H1 (cell line): Measurements from ENCODE around the gene DNAJB8. TPM values are rescaled to one million over a fixed set of nuclear protein-coding genes. Genes with fewer than 3 reads are reported as not detected.
A peak's percentile ranks its signal among the peaks of the same experiment; 100 is the strongest.

Experiments used
- CTCF ChIA-PET: fragments of 300-600 bp; sonication (Branson Sonifier 250); formaldehyde crosslinking; loops from one replicate; lab custom pipeline; 2021; ENCODE audit not compliant: partially characterized antibody; lab: Charles Lee
- POLR2A ChIA-PET: fragments of 300-600 bp; sonication (Branson Sonifier 250); formaldehyde crosslinking; loops from one replicate; lab custom pipeline; 2021; ENCODE audit warnings: inconsistent platforms; ENCODE audit not compliant: partially characterized antibody; lab: Charles Lee
- DNase-seq, 2 experiments: peaks; one replicate each; pipeline versions ENCODE4 v3.0.0 to v3.0.0-alpha.2; 2010 to 2022; ENCODE audit warnings: low spot score in 2 of 2, low read depth in 1 of 2, mixed read lengths in 1 of 2
- FAIRE-seq: peaks from 2 replicates; lab custom pipeline; 2011; peaks lifted over from hg19 to GRCh38; lab: Jason Lieb, UNC
- H2AFZ ChIP-seq: 2 replicates; pipeline ENCODE4 v1.8.1; 2012; ENCODE audit warnings: low read length, inconsistent platforms
- H2AK5ac ChIP-seq: 2 replicates; pipeline ENCODE4 v1.6.1; 2013; ENCODE audit warnings: low read depth, low read length
- H2BK120ac ChIP-seq: replicated peaks from 2 replicates; pipeline ENCODE3; 2013; ENCODE audit warnings: low read depth, low read length, inconsistent platforms
- H2BK12ac ChIP-seq: 2 replicates; pipeline ENCODE4 v1.6.1; 2013; ENCODE audit warnings: low read depth, low read length
- H2BK15ac ChIP-seq: 2 replicates; pipeline ENCODE4 v1.6.1; 2013; ENCODE audit warnings: low read length
- H2BK20ac ChIP-seq: 2 replicates; pipeline ENCODE4 v1.6.1; 2013; ENCODE audit warnings: low read length
- H2BK5ac ChIP-seq: 2 replicates; pipeline ENCODE4 v1.6.1; 2013; ENCODE audit warnings: low read depth, low read length
- H3K14ac ChIP-seq: 2 replicates; pipeline ENCODE4 v1.6.1; 2013; ENCODE audit warnings: inconsistent platforms; ENCODE audit not compliant: insufficient read length
- H3K18ac ChIP-seq: 2 replicates; pipeline ENCODE4 v1.6.1; 2013; ENCODE audit warnings: low read length; ENCODE audit errors: extremely low read depth
- H3K23ac ChIP-seq: 2 replicates; pipeline ENCODE4 v1.6.1; 2013; ENCODE audit warnings: inconsistent platforms; ENCODE audit not compliant: insufficient read length
- H3K23me2 ChIP-seq: 2 replicates; pipeline ENCODE4 v1.6.1; 2013; ENCODE audit warnings: low read depth, low read length
- H3K27ac ChIP-seq: 2 replicates; pipeline ENCODE4 v1.6.1; 2011; ENCODE audit warnings: low read depth, low read length, inconsistent platforms
- H3K27me3 ChIP-seq, 4 experiments: replicated peaks in 1 of 4; 1 replicate in 1 of 4; 2 replicates in 3 of 4; pipeline versions ENCODE4 v1.6.1 to v1.8.1; 2011 to 2013; ENCODE audit warnings: low read length in 3 of 4, mild to moderate bottlenecking in 3 of 4, inconsistent platforms in 2 of 4, mixed read lengths in 2 of 4, moderate library complexity in 1 of 4; ENCODE audit not compliant: control insufficient read depth in 3 of 4, insufficient read depth in 3 of 4; ENCODE audit errors: extremely low read depth in 1 of 4
- H3K36me3 ChIP-seq, 4 experiments: 2 replicates each; pipeline versions ENCODE4 v1.6.1 to v1.8.1; 2011 to 2013; ENCODE audit warnings: mild to moderate bottlenecking in 4 of 4, low read length in 3 of 4, moderate library complexity in 2 of 4, control low read depth in 1 of 4, inconsistent platforms in 1 of 4; ENCODE audit not compliant: insufficient read depth in 4 of 4, control insufficient read depth in 2 of 4
- H3K4ac ChIP-seq: replicated peaks from 2 replicates; pipeline ENCODE3; 2013; ENCODE audit warnings: low read length, low read depth, mixed read lengths, inconsistent platforms; ENCODE audit not compliant: insufficient read length
- H3K4me1 ChIP-seq, 4 experiments: replicated peaks in 1 of 4; 1 replicate in 1 of 4; 2 replicates in 3 of 4; pipeline versions ENCODE4 v1.6.1 to v1.8.1; 2011 to 2013; ENCODE audit warnings: low read length in 3 of 4, inconsistent platforms in 2 of 4, mixed read lengths in 1 of 4; ENCODE audit not compliant: insufficient read depth in 4 of 4, control insufficient read depth in 3 of 4
- H3K4me2 ChIP-seq, 2 experiments: 2 replicates each; pipeline versions ENCODE4 v1.6.1 to v1.8.1; 2011 to 2013; ENCODE audit warnings: low read depth in 2 of 2, low read length in 2 of 2, control low read depth in 1 of 2, inconsistent platforms in 1 of 2, mild to moderate bottlenecking in 1 of 2; ENCODE audit not compliant: insufficient read depth in 1 of 2
- H3K4me3 ChIP-seq, 4 experiments: fragments of 200-600, 300-600 bp in 1 of 4; sonication (generic), shearing (Covaris generic), sonication (Bioruptor Twin) in 1 of 4; 2 replicates each; pipeline versions ENCODE4 v1.5.1 to v1.8.1; 2011 to 2016; ENCODE audit warnings: low read length in 4 of 4, low read depth in 3 of 4, control low read depth in 2 of 4, inconsistent platforms in 2 of 4, mild to moderate bottlenecking in 2 of 4, mixed read lengths in 1 of 4, moderate library complexity in 1 of 4; ENCODE audit not compliant: insufficient read depth in 2 of 4; ENCODE audit errors: extremely low read depth in 1 of 4
- H3K56ac ChIP-seq: replicated peaks from 2 replicates; pipeline ENCODE3; 2013; ENCODE audit warnings: low read depth, mild to moderate bottlenecking, mixed read lengths, low read length, inconsistent platforms; ENCODE audit not compliant: insufficient read length
- H3K79me1 ChIP-seq: 2 replicates; pipeline ENCODE4 v1.6.1; 2013; ENCODE audit warnings: low read depth, low read length, control low read depth
- H3K79me2 ChIP-seq, 2 experiments: 2 replicates each; pipeline versions ENCODE4 v1.6.1 to v1.8.1; 2012 to 2013; ENCODE audit warnings: low read length in 2 of 2, mild to moderate bottlenecking in 2 of 2, inconsistent platforms in 1 of 2; ENCODE audit not compliant: insufficient read depth in 2 of 2, control insufficient read depth in 1 of 2
- H3K9ac ChIP-seq, 4 experiments: replicated peaks in 1 of 4; 1 replicate in 1 of 4; 2 replicates in 3 of 4; pipeline versions ENCODE4 v1.6.1 to v1.8.1; 2011 to 2013; ENCODE audit warnings: low read depth in 3 of 4, low read length in 3 of 4, control low read depth in 2 of 4, mild to moderate bottlenecking in 2 of 4, moderate library complexity in 2 of 4, inconsistent platforms in 1 of 4; ENCODE audit errors: extremely low read depth in 1 of 4
- H3K9me3 ChIP-seq, 2 experiments: 2 replicates each; pipeline versions ENCODE4 v1.6.1 to v1.8.1; 2012 to 2013; ENCODE audit warnings: mild to moderate bottlenecking in 2 of 2, moderate library complexity in 2 of 2, control low read depth in 1 of 2, inconsistent platforms in 1 of 2, low read depth in 1 of 2, low read length in 1 of 2, mixed read lengths in 1 of 2; ENCODE audit not compliant: insufficient read depth in 2 of 2
- H4K20me1 ChIP-seq, 2 experiments: replicated peaks in 1 of 2; 2 replicates each; pipeline versions ENCODE3 to v1.8.1; 2011 to 2013; ENCODE audit warnings: inconsistent platforms in 2 of 2, low read length in 2 of 2, mild to moderate bottlenecking in 1 of 2; ENCODE audit not compliant: insufficient read depth in 2 of 2, control insufficient read depth in 1 of 2
- H4K5ac ChIP-seq: 2 replicates; pipeline ENCODE4 v1.6.1; 2013; ENCODE audit warnings: low read length, low read depth, mixed read lengths, inconsistent platforms; ENCODE audit not compliant: insufficient read length
- H4K8ac ChIP-seq: 2 replicates; pipeline ENCODE4 v1.8.0; 2013; ENCODE audit warnings: mild to moderate bottlenecking, moderate library complexity, low read length, inconsistent platforms; ENCODE audit not compliant: insufficient read depth; ENCODE audit errors: extremely low read depth
- H4K91ac ChIP-seq: replicated peaks from 2 replicates; pipeline ENCODE3; 2013; ENCODE audit warnings: low read length, mixed read lengths, inconsistent platforms; ENCODE audit not compliant: insufficient read length
- BACH1 ChIP-seq: IDR thresholded peaks from 2 replicates; pipeline ENCODE4 v1.6.1; 2012; ENCODE audit warnings: low read length, improper control_type of control experiment
- BCL11A ChIP-seq, 2 experiments: IDR thresholded peaks; one replicate each; pipeline ENCODE4 v1.6.1; 2011; ENCODE audit warnings: low read depth in 2 of 2, low read length in 2 of 2, mild to moderate bottlenecking in 2 of 2
- CEBPB ChIP-seq: IDR thresholded peaks from 2 replicates; pipeline ENCODE4 v1.6.1; 2012; ENCODE audit warnings: low read depth, low read length
- CTCF ChIP-seq, 3 experiments: IDR thresholded peaks; 1 replicate in 2 of 3; 2 replicates in 1 of 3; pipeline versions ENCODE4 v1.5.1 to v1.6.1; 2011; ENCODE audit warnings: low read length in 3 of 3, mild to moderate bottlenecking in 3 of 3, inconsistent platforms in 2 of 3, low read depth in 1 of 3, moderate library complexity in 1 of 3; ENCODE audit not compliant: insufficient read depth in 1 of 3; ENCODE audit errors: control extremely low read depth in 1 of 3
- EZH2 ChIP-seq: fragments of 200-600 bp; sonication (generic); IDR thresholded peaks from 2 replicates; pipeline ENCODE4 v1.7.1; 2012; ENCODE audit warnings: low read depth, mild to moderate bottlenecking, moderate library complexity, low read length, inconsistent platforms; ENCODE audit not compliant: severe bottlenecking
- HDAC2 ChIP-seq, 2 experiments: fragments of 300-600 bp in 1 of 2; sonication (generic) in 1 of 2; IDR thresholded peaks; 2 replicates each; pipeline ENCODE4 v1.6.1; 2011 to 2012; ENCODE audit warnings: low read depth in 2 of 2, low read length in 2 of 2, mild to moderate bottlenecking in 2 of 2, moderate library complexity in 2 of 2, borderline replicate concordance in 1 of 2, inconsistent platforms in 1 of 2
- JUN ChIP-seq: IDR thresholded peaks from 2 replicates; pipeline ENCODE4 v1.6.1; 2011; ENCODE audit warnings: low read depth, mild to moderate bottlenecking, improper control_type of control experiment, low read length
- MAFK ChIP-seq: IDR thresholded peaks from 2 replicates; pipeline ENCODE4 v1.6.1; 2012; ENCODE audit warnings: low read depth, mild to moderate bottlenecking, improper control_type of control experiment, low read length
- NANOG ChIP-seq: IDR thresholded peaks from 2 replicates; pipeline ENCODE4 v1.6.1; 2011; ENCODE audit warnings: low read length, low read depth, mild to moderate bottlenecking, inconsistent platforms; ENCODE audit not compliant: insufficient read depth, poor library complexity, severe bottlenecking
- POLR2A ChIP-seq, 2 experiments: IDR thresholded peaks; 1 replicate in 1 of 2; 2 replicates in 1 of 2; pipeline ENCODE4 v1.6.1; 2011; ENCODE audit warnings: low read depth in 2 of 2, low read length in 2 of 2, mild to moderate bottlenecking in 2 of 2; ENCODE audit errors: control extremely low read depth in 1 of 2
- POLR2AphosphoS5 ChIP-seq: IDR thresholded peaks from 2 replicates; pipeline ENCODE4 v1.6.1; 2011; ENCODE audit warnings: low read depth, low read length
- SIRT6 ChIP-seq: IDR thresholded peaks from one replicate; pipeline ENCODE4 v1.7.1; 2012; ENCODE audit warnings: low read length, inconsistent platforms
- WGBS, 2 experiments: shearing (Covaris generic) in 1 of 2; methylation state at CpG; one replicate each; pipeline versions ENCODE4 v1.1.6 to v1.1.7; 2013 to 2015; ENCODE audit warnings: low lambda C conversion rate in 2 of 2, mixed read lengths in 2 of 2, inconsistent platforms in 1 of 2, low coverage in 1 of 2, missing lambda C conversion rate in 1 of 2; ENCODE audit not compliant: insufficient replicate concordance in 2 of 2, insufficient coverage in 1 of 2, insufficient read length in 1 of 2; ENCODE audit errors: extremely low coverage in 1 of 2, missing lambda C conversion rate in 1 of 2; 5-methylcytosine and 5-hydroxymethylcytosine counted together
- polyA plus RNA-seq, 7 experiments: library from polyadenylated mRNA; depleted of rRNA in 3 of 7; stranded (reverse) in 5 of 7; unstranded in 2 of 7; fragments of >200 nt in 5 of 7; fragments of 200-250 nt in 2 of 7; gene quantifications; 1 replicate in 5 of 7; 2 replicates in 1 of 7; 4 replicates in 1 of 7; pipeline versions ENCODE4 v1.2.1 to v1.2.3, GENCODE V29; 2011 to 2013; ENCODE audit warnings: missing spikeins in 2 of 7, mixed read lengths in 2 of 7
- total RNA-seq: library from RNA; stranded (reverse); fragmentation: NEBNext Ultra II Directional; extraction: Animal tissue kit (Norgen Biotek cat#: 25700); gene quantifications from 2 replicates; pipeline ENCODE4 v1.2.1, GENCODE V29; 2021

DNAJB8 gene
- total and polyA plus RNA-seq, 2 of the 8 experiments (the other 6 are each of a cell fraction or from before 2014, with no cell fraction given): not detected

GRCh38 chr3:128429275-128429674 lies 37.4 kb downstream of the DNAJB8 start:
- H3K4ac ChIP-seq: peak overlapping the region; percentile 76
- peaks cover 6 to 11% of the 10 kb centered on the region in 2 experiments for H4K20me1 ChIP-seq
- no peak overlapping the region for H3K14ac ChIP-seq
- peaks cover 12 to 80% (median 67%) of the 10 kb centered on the region in 4 experiments for H3K27me3 ChIP-seq
- H3K79me2 ChIP-seq: no peaks in the 10 kb centered on the region
- no peak overlapping the region for H3K4me3 ChIP-seq
- H2AK5ac ChIP-seq: peak overlapping the region; percentile 76; the same call in 1 of the 2 replicates
- H2BK120ac ChIP-seq: no peak overlapping the region
- CTCF ChIA-PET: interaction anchor here (0.7 to 11.0 kb wide), 8 partner anchors 9 to 254 kb away, joined by 3 to 144 read pairs (median 8); no protein-coding TSS in a partner anchor
- H3K9ac ChIP-seq: no peak overlapping the region
- H3K4me2 ChIP-seq: no peak overlapping the region
- no peaks in the 10 kb centered on the region for H3K9me3 ChIP-seq
- H4K5ac ChIP-seq: no peak overlapping the region
- peak overlapping the region; percentile 98; the same call in 1 of the 2 replicates for H2BK15ac ChIP-seq
- H2AFZ ChIP-seq: no peak overlapping the region
- H3K79me1 ChIP-seq: no peaks in the 10 kb centered on the region
- peak overlapping the region; percentile 48; the same call in 1 of the 2 replicates for H3K18ac ChIP-seq
- H3K23ac ChIP-seq: no peak overlapping the region
- H3K4me1 ChIP-seq: peaks cover 6 to 40% (median 32%) of the 10 kb centered on the region in 4 experiments
- H3K36me3 ChIP-seq: no peaks in the 10 kb centered on the region
- H2BK12ac ChIP-seq: peak overlapping the region; percentile 92; the same call in 1 of the 2 replicates
- H4K91ac ChIP-seq: peak overlapping the region; percentile 41
- H4K8ac ChIP-seq: no peak overlapping the region
- WGBS, 2 experiments: 85% methylated on average over 6 of the region's 15 CpGs; no CpG with 5 or more reads in 1 of the 2 experiments
- DNase-seq (no peak), FAIRE-seq (no peak)
- H3K56ac ChIP-seq: no peak overlapping the region
- no peak overlapping the region for H3K27ac ChIP-seq
- H2BK5ac ChIP-seq: no peak overlapping the region
- peak overlapping the region; percentile 86; the same call in 1 of the 2 replicates for H2BK20ac ChIP-seq
- H3K23me2 ChIP-seq: peaks cover 9% of the 10 kb centered on the region; the same call in 1 of the 2 replicates
- POLR2A ChIA-PET: no interaction called here
- TF ChIP-seq POLR2AphosphoS5 (no peak), MAFK (no peak), BCL11A (IDR thresholded peaks at IDR 0.05; ENCODE audit: low read depth in 2 of 2, low read length in 2 of 2) (no peak), POLR2A (IDR thresholded peaks at IDR 0.05; ENCODE audit: control extremely low read depth in 1 of 2, low read depth in 2 of 2, low read length in 2 of 2) (no peak), BACH1 (no peak), CTCF (IDR thresholded peaks at IDR 0.05; ENCODE audit: control extremely low read depth in 1 of 3, insufficient read depth in 1 of 3, low read depth in 1 of 3, low read length in 3 of 3) (no peak), HDAC2 (IDR thresholded peaks at IDR 0.05; ENCODE audit: borderline replicate concordance in 1 of 2, low read depth in 2 of 2, low read length in 2 of 2) (no peak), SIRT6 (no peak), NANOG (no peak), CEBPB (no peak), EZH2 (no peak), JUN (no peak)
